ENCODE data around the gene PRPF31. TPM values are rescaled to one million over a fixed set of nuclear protein-coding genes. Genes with fewer than 3 reads are reported as not detected.

Gene PRPF31
- total RNA-seq, 1 donor from 2014 or later = 48.6 TPM

Other genes with a start within 250 kb of the PRPF31 start
- gene MYADM, start 247.9 kb upstream of the PRPF31 start, total RNA-seq = 4.8 and 8.3 TPM in 2 replicates
- gene PRKCG, start 233.6 kb upstream of the PRPF31 start, total RNA-seq = not detected in 2 replicates
- gene CACNG7, start 206.5 kb upstream of the PRPF31 start, total RNA-seq = under 0.01 TPM in 1 of 2 replicates, not detected in the other
- gene CACNG8, start 152.8 kb upstream of the PRPF31 start, total RNA-seq = under 0.01 and 0.22 TPM in 2 replicates
- gene CACNG6, start 124.1 kb upstream of the PRPF31 start, total RNA-seq = 0.20 and 1.5 TPM in 2 replicates
- not detected in 2 replicates for gene VSTM1, start 51.9 kb upstream of the PRPF31 start, total RNA-seq
- not detected in 2 replicates for gene TARM1, start 34.4 kb upstream of the PRPF31 start, total RNA-seq
- gene OSCAR, start 15.0 kb upstream of the PRPF31 start, total RNA-seq = under 0.01 TPM in 1 of 2 replicates, not detected in the other
- 19.2 and 23.4 TPM in 2 replicates for gene NDUFA3, start 12.9 kb upstream of the PRPF31 start, total RNA-seq
- 20.5 and 27.4 TPM in 2 replicates for gene TFPT, start 97 bp upstream of the PRPF31 start, total RNA-seq
- 4.1 and 4.8 TPM in 2 replicates for gene CNOT3, start 22.0 kb downstream of the PRPF31 start, total RNA-seq
- 3.3 and 5.4 TPM in 2 replicates for gene LENG1, start 44.0 kb downstream of the PRPF31 start, total RNA-seq
- 0.22 TPM in 1 of 2 replicates, not detected in the other for gene TMC4, start 57.4 kb downstream of the PRPF31 start, total RNA-seq
- gene MBOAT7, start 73.8 kb downstream of the PRPF31 start, total RNA-seq = 9.5 and 19.4 TPM in 2 replicates
- gene TSEN34, start 75.6 kb downstream of the PRPF31 start, total RNA-seq = 35.1 and 38.8 TPM in 2 replicates
- 2,773 and 3,236 TPM in 2 replicates for gene RPS9, start 85.1 kb downstream of the PRPF31 start, total RNA-seq
- gene LILRB3, start 107.3 kb downstream of the PRPF31 start, total RNA-seq = not detected in 2 replicates
- not detected in 2 replicates for gene LILRA6, start 127.0 kb downstream of the PRPF31 start, total RNA-seq
- not detected in 2 replicates for gene LILRB5, start 141.5 kb downstream of the PRPF31 start, total RNA-seq
- gene LILRB2, start 165.4 kb downstream of the PRPF31 start, total RNA-seq = not detected in 2 replicates
- not detected in 2 replicates for gene LILRA5, start 197.4 kb downstream of the PRPF31 start, total RNA-seq
- gene LILRA4, start 223.4 kb downstream of the PRPF31 start, total RNA-seq = not detected in 2 replicates
- gene LAIR1, start 249.2 kb downstream of the PRPF31 start, total RNA-seq = not detected in 2 replicates